Caco-2 (cell line): ENCODE data around the gene TRAPPC6A. TPM values are rescaled to one million over a fixed set of nuclear protein-coding genes. Genes with fewer than 3 reads are reported as not detected.

Experiments
- BruUV-seq: library from RNA; stranded (reverse); fragments of 400-500 nt; replicated peaks from 2 replicates; lab custom pipeline; 2021; lab: Mats Ljungman, UMichigan
- CTCF ChIA-PET: fragments of 300-600 bp; sonication (Branson Sonifier 250); formaldehyde crosslinking; loops from one replicate; lab custom pipeline; 2022; ENCODE audit warnings: antibody characterized with exemption; lab: Charles Lee
- POLR2A ChIA-PET: fragments of 300-600 bp; sonication (Branson Sonifier 250); formaldehyde crosslinking; loops from one replicate; lab custom pipeline; 2022; ENCODE audit warnings: antibody characterized with exemption; lab: Charles Lee
- DNase-seq, 2 experiments: peaks; one replicate each; pipeline versions ENCODE4 v3.0.0 to v3.0.0-alpha.2; 2020 to 2022
- H3K27me3 ChIP-seq: replicated peaks from 2 replicates; pipeline ENCODE4 v1.6.0; 2011; ENCODE audit warnings: low read length; ENCODE audit not compliant: control insufficient read depth, insufficient read depth
- H3K36me3 ChIP-seq: 2 replicates; pipeline ENCODE4 v1.5.1; 2011; ENCODE audit warnings: low read length; ENCODE audit not compliant: control insufficient read depth, insufficient read depth
- H3K4me1 ChIP-seq: fragments of 250-450 bp; sonication (Bioruptor Pico); 2 replicates; pipeline ENCODE4 v1.5.1; 2020; ENCODE audit warnings: mild to moderate bottlenecking
- H3K4me3 ChIP-seq: 2 replicates; pipeline ENCODE4 v1.5.1; 2011; ENCODE audit warnings: low read depth, mild to moderate bottlenecking, control low read depth, low read length
- H3K9me3 ChIP-seq: fragments of 250-450 bp; sonication (Bioruptor Pico); 2 replicates; pipeline ENCODE4 v1.5.1; 2020; ENCODE audit warnings: mild to moderate bottlenecking, moderate library complexity
- H3K27ac Mint-ChIP-seq: one replicate; pipeline ENCODE4 v1.8.0; 2022; ENCODE audit warnings: mixed read lengths; ENCODE audit not compliant: unreplicated experiment
- H3K27me3 Mint-ChIP-seq: one replicate; pipeline ENCODE4 v1.8.0; 2022; ENCODE audit warnings: mixed read lengths; ENCODE audit not compliant: insufficient read depth, unreplicated experiment
- H3K36me3 Mint-ChIP-seq: one replicate; pipeline ENCODE4 v1.8.0; 2022; ENCODE audit warnings: mild to moderate bottlenecking, mixed read lengths; ENCODE audit not compliant: insufficient read depth, unreplicated experiment
- H3K4me1 Mint-ChIP-seq: one replicate; pipeline ENCODE4 v1.8.0; 2022; ENCODE audit warnings: low read depth, mixed read lengths; ENCODE audit not compliant: unreplicated experiment
- H3K4me3 Mint-ChIP-seq: one replicate; pipeline ENCODE4 v1.8.0; 2022; ENCODE audit warnings: mild to moderate bottlenecking, moderate library complexity, mixed read lengths; ENCODE audit not compliant: unreplicated experiment
- H3K9me3 Mint-ChIP-seq: one replicate; pipeline ENCODE4 v1.8.0; 2022; ENCODE audit warnings: mixed read lengths; ENCODE audit not compliant: unreplicated experiment
- intact Hi-C: fragments of 100-400 bp; cut with micrococcal nuclease; formaldehyde crosslinking; loops from one replicate; pipeline ENCODE4 v1.10.0; 2022; ENCODE audit not compliant: unreplicated experiment
- total RNA-seq: library from RNA; stranded (reverse); gene quantifications from 2 replicates; pipeline ENCODE4 v1.2.3, GENCODE V29; 2022
- TF ChIP-seq, protein P1 (sequence below), 2 experiments: fragments of 200-600 bp in 1 of 2; IDR thresholded peaks; 1 replicate in 1 of 2; 2 replicates in 1 of 2; pipeline versions ENCODE4 v1.5.1 to v1.8.0; 2011 to 2022; ENCODE audit warnings: antibody characterized with exemption in 1 of 2, control low read depth in 1 of 2, inconsistent platforms in 1 of 2, low read depth in 1 of 2, low read length in 1 of 2, mild to moderate bottlenecking in 1 of 2, moderate library complexity in 1 of 2; ENCODE audit not compliant: insufficient read depth in 1 of 2, severe bottlenecking in 1 of 2, unreplicated experiment in 1 of 2

Gene TRAPPC6A
- total RNA-seq, 1 experiment from 2014 or later = 53.2 TPM

DNA sequence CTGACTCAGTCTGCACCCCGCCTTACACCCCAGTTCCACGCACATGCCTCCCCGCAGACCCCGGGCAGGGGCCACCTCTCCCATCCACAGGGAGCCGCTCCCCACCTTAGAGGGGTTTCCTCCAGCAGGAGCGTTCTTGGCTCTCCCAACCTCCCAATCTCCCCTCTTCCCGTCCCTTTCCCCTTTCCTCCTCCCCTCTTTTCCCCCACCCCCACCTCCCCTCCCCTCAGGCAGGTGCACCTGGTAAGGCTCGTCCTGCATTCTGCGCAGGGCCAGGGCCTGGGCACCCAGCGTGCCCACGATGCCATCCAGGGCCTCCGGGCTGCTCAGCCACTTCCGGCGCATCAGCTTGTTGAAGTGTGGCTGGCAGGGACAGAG is 39.9 kb upstream of the TRAPPC6A start:
- Mint-ChIP-seq H3K36me3 (no peaks in the 10 kb centered on the region), H3K4me1 (no peaks in the 10 kb centered on the region), H3K9me3 (no peaks in the 10 kb centered on the region), H3K27ac (no peak overlapping the region), H3K4me3 (no peak overlapping the region), H3K27me3 (peaks cover 12% of the 10 kb centered on the region)
- ChIA-PET CTCF (interaction anchor here (0.5 kb wide), 1 partner anchor 21 kb away, joined by 3 read pairs; no protein-coding TSS in a partner anchor), POLR2A (no interaction called here)
- TF ChIP-seq, protein P1, sequence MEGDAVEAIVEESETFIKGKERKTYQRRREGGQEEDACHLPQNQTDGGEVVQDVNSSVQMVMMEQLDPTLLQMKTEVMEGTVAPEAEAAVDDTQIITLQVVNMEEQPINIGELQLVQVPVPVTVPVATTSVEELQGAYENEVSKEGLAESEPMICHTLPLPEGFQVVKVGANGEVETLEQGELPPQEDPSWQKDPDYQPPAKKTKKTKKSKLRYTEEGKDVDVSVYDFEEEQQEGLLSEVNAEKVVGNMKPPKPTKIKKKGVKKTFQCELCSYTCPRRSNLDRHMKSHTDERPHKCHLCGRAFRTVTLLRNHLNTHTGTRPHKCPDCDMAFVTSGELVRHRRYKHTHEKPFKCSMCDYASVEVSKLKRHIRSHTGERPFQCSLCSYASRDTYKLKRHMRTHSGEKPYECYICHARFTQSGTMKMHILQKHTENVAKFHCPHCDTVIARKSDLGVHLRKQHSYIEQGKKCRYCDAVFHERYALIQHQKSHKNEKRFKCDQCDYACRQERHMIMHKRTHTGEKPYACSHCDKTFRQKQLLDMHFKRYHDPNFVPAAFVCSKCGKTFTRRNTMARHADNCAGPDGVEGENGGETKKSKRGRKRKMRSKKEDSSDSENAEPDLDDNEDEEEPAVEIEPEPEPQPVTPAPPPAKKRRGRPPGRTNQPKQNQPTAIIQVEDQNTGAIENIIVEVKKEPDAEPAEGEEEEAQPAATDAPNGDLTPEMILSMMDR (IDR thresholded peaks at IDR 0.05; ENCODE audit: insufficient read depth in 1 of 2, low read depth in 1 of 2, low read length in 1 of 2, severe bottlenecking in 1 of 2, unreplicated experiment in 1 of 2) = no peak
- intact Hi-C loops = no loop called here
- no peaks in the 10 kb centered on the region for H3K27me3 ChIP-seq
- no TSS peak for BruUV-seq
- no peaks in the 10 kb centered on the region for H3K9me3 ChIP-seq
- H3K4me3 ChIP-seq = no peak overlapping the region
- no peaks in the 10 kb centered on the region for H3K36me3 ChIP-seq
- H3K4me1 ChIP-seq = no peaks in the 10 kb centered on the region; the same call in 1 of the 2 replicates
- DNase-seq = no peak

DNA sequence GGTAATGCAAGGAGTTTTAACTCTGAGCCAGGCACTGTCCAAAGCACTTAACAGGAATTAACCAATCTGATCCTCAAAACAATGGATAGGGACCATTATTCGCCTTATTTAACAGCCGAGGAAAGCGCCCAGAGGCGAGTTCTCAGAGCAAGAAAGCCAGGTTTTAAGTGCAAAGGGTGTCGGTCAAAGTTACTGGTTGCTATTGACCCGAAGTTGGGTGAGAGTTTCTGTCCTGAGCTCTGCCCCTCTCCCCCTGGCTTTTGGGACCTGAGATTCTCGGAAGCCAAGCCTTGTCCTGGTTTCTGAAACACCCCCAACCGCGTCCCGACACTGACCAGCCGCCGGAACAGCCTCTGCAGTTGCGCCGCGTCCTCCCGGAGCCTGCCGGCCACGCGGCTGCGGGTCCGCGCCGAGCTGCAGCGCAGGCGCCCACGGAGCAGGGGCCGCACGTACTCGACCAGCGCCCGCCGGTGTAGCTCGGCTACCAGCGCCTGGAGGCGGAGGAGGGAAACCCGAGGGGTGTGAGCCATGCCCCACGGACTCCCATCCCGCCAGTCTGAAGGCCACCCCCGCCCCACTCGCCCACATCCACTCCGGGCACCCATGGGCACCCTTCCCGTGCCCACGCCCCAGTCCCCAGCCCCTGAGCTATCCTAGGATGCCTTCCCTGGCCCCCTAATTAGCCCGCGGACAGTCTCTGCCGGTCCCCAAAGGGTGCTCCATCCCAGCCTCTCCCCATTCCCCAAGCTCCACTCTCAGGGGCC is 39.3 kb upstream of the TRAPPC6A start:
- H3K27me3 Mint-ChIP-seq = peaks cover 11% of the 10 kb centered on the region
- TF ChIP-seq, protein P1 (IDR thresholded peaks at IDR 0.05; ENCODE audit: insufficient read depth in 1 of 2, low read depth in 1 of 2, low read length in 1 of 2, severe bottlenecking in 1 of 2, unreplicated experiment in 1 of 2) = no peak
- intact Hi-C loops = no loop called here
- Histone ChIP-seq H3K9me3 (no peaks in the 10 kb centered on the region), H3K4me3 (no peak overlapping the region), H3K36me3 (no peaks in the 10 kb centered on the region), H3K27me3 (no peaks in the 10 kb centered on the region), H3K4me1 (no peaks in the 10 kb centered on the region; the same call in 1 of the 2 replicates)
- no peaks in the 10 kb centered on the region for H3K4me1 Mint-ChIP-seq
- ChIA-PET POLR2A (no interaction called here), CTCF (interaction anchor here (0.5 kb wide), 1 partner anchor 22 kb away, joined by 3 read pairs; no protein-coding TSS in a partner anchor)
- H3K27ac Mint-ChIP-seq = no peak overlapping the region
- DNase-seq = no peak
- BruUV-seq = no TSS peak
- no peaks in the 10 kb centered on the region for H3K9me3 Mint-ChIP-seq
- no peak overlapping the region for H3K4me3 Mint-ChIP-seq
- H3K36me3 Mint-ChIP-seq = no peaks in the 10 kb centered on the region

DNA sequence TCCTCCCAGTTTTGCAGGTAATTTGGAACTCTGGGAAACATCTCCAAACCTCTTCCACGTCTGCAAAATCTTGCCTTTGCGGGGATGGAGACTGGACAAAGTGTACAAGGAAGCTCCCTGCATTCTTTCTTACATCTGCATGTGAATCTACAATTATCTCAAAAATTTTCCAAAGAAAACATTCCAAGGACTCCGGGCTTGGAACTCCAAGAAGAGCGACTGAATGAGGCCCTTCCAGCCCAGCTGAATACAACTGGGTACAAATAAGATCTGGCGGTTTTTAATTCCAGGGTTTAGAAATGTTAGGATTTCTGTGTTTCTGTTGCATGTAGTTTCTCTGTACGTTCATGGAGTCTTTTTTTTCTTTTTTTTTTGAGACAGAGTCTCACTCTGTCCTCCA is 38.6 kb upstream of the TRAPPC6A start:
- ChIA-PET CTCF (interaction anchor here (0.8 kb wide), 1 partner anchor 137 kb away, joined by 4 read pairs; no protein-coding TSS in a partner anchor), POLR2A (no interaction called here)
- DNase-seq = no peak
- peaks cover 9% of the 10 kb centered on the region for H3K27me3 Mint-ChIP-seq
- TF ChIP-seq, protein P1 (IDR thresholded peaks at IDR 0.05; ENCODE audit: insufficient read depth in 1 of 2, low read depth in 1 of 2, low read length in 1 of 2, severe bottlenecking in 1 of 2, unreplicated experiment in 1 of 2) = no peak
- no peaks in the 10 kb centered on the region for H3K4me1 Mint-ChIP-seq
- H3K36me3 Mint-ChIP-seq = no peaks in the 10 kb centered on the region
- Histone ChIP-seq H3K27me3 (no peaks in the 10 kb centered on the region), H3K4me1 (no peaks in the 10 kb centered on the region; the same call in 1 of the 2 replicates), H3K9me3 (no peaks in the 10 kb centered on the region), H3K36me3 (no peaks in the 10 kb centered on the region), H3K4me3 (no peak overlapping the region)
- H3K9me3 Mint-ChIP-seq = no peaks in the 10 kb centered on the region
- intact Hi-C loops = no loop called here
- no TSS peak for BruUV-seq
- H3K4me3 Mint-ChIP-seq = no peak overlapping the region
- no peak overlapping the region for H3K27ac Mint-ChIP-seq
